GM19043 (cell line): ENCODE results near the gene NUDT4.

Source experiments
- ATAC-seq: cut with Tn5 transposase; IDR thresholded peaks from one replicate; pipeline ENCODE4 v1.9.1; 2021; ENCODE audit warnings: low read depth; ENCODE audit not compliant: unreplicated experiment

Gene NUDT4

DNA sequence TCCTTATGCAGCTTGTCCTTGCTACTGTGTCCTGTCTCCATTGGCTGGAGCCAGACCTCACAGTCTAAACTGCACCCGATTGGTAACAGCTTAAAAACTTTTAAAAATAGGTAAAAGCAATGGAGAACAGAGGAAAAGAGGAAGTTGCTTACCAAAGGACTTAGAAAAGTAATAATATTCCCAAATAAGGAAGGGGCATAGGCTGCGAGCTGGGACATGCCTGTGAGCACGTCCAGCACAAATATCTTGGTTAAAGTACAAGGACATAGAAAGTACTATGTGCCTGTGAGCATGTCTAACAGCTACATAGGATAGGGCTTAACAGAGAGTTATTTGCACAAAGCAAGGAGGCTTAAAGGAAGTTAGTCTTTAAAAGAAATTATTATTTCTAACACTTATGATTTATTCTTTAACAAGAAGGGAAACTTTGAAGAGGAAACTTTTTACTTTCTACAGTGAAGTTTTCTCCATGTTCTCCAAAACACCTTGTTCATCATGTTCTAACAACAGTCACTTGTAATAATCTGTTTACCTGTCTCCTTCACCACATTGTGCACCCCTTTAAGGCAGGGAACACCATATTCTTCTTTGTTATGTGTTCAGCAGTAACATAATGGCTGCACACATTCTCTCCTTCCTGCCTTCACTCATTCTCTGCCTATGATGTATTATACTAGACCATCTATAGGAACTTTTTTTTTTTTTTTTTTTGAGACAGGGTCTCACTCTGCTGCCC is 73.9 kb downstream of the NUDT4 start:
- no peak for ATAC-seq

DNA sequence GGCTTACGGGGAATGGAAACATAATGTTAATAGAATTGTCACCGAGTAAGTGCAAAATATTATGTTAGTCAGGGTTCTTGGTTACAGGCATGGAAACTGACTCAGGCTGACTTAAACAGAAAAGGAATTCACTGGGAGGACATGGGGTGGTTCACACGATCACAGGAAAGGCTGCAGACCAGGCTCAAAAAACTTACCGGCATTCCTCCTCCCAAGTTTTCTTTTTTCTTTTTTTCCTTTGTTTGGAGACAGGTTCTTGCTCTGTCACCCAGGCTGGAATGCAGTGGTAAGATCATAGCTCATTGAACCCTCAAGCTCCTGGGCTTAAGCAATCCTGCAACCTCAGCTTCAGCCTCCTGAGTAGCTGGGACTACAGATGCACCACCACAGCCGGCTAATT is 75.9 kb downstream of the NUDT4 start:
- ATAC-seq = no peak

GRCh38 chr12:93456077-93456476 is 78.4 kb downstream of the NUDT4 start:
- no peak for ATAC-seq
